B cell (primary cell): Measurements from ENCODE around the gene POLQ. TPM values are rescaled to one million over a fixed set of nuclear protein-coding genes. Genes with fewer than 3 reads are reported as not detected.

Source experiments
- ATAC-seq: fragments of 200-7000 bp; cut with Tn5 transposase; one replicate; pipeline ENCODE4 v1.10.0; 2021; ENCODE audit warnings: low read depth, mild to moderate bottlenecking, moderate number of reproducible peaks, moderate library complexity
- CTCF ChIA-PET: fragments of 350-600 bp; sonication (Branson Sonifier 250); formaldehyde crosslinking; loops from one replicate; lab custom pipeline; 2021; ENCODE audit warnings: antibody characterized with exemption, inconsistent platforms; lab: Charles Lee
- POLR2A ChIA-PET: fragments of 350-600 bp; sonication (Branson Sonifier 250); formaldehyde crosslinking; loops from one replicate; lab custom pipeline; 2021; ENCODE audit warnings: antibody characterized with exemption; lab: Charles Lee
- DNase-seq: peaks from one replicate; pipeline ENCODE4 v3.0.0; 2013
- H2AFZ ChIP-seq: 2 replicates; pipeline ENCODE4 v1.6.1; 2012; ENCODE audit warnings: mild to moderate bottlenecking, low read depth, low read length; ENCODE audit not compliant: insufficient read depth, poor library complexity, severe bottlenecking
- H3K27ac ChIP-seq, 2 donors: 1 replicate in 1 of 2; 2 replicates in 1 of 2; pipeline ENCODE4 v1.5.1; 2012 to 2013; ENCODE audit warnings: low read length in 2 of 2, mild to moderate bottlenecking in 2 of 2, moderate library complexity in 1 of 2
- H3K27me3 ChIP-seq, 4 experiments: fragments of 200-600 bp in 1 of 4; sonication (generic) in 1 of 4; replicated peaks in 1 of 4; 1 replicate in 2 of 4; 2 replicates in 2 of 4; pipeline versions ENCODE4 v1.6.1 to v1.7.0; 2013 to 2016; ENCODE audit warnings: low read length in 3 of 4, mild to moderate bottlenecking in 2 of 4, mixed read lengths in 1 of 4, moderate library complexity in 1 of 4; ENCODE audit not compliant: insufficient read depth in 4 of 4, control insufficient read depth in 3 of 4; ENCODE audit errors: control extremely low read depth in 1 of 4
- H3K36me3 ChIP-seq, 2 experiments: replicated peaks in 1 of 2; 1 replicate in 1 of 2; 2 replicates in 1 of 2; pipeline versions ENCODE4 v1.6.1 to v1.7.1; 2013; ENCODE audit warnings: low read length in 1 of 2; ENCODE audit not compliant: insufficient read depth in 2 of 2, control insufficient read depth in 1 of 2; ENCODE audit errors: control extremely low read depth in 1 of 2, extremely low read depth in 1 of 2
- H3K4me1 ChIP-seq, 2 donors: fragments of 200-600 bp in 1 of 2; sonication (generic) in 1 of 2; 1 replicate in 1 of 2; 2 replicates in 1 of 2; pipeline versions ENCODE4 v1.5.1 to v1.6.1; 2013 to 2017; ENCODE audit warnings: low read length in 2 of 2; ENCODE audit not compliant: control insufficient read depth in 2 of 2, insufficient read depth in 2 of 2
- H3K4me2 ChIP-seq: replicated peaks from 2 replicates; pipeline ENCODE3; 2012; ENCODE audit warnings: mild to moderate bottlenecking, low read depth, low read length; ENCODE audit not compliant: poor library complexity, severe bottlenecking
- H3K4me3 ChIP-seq, 5 experiments: fragments of 200-600 bp in 1 of 5; sonication (generic) in 1 of 5; 1 replicate in 3 of 5; 2 replicates in 2 of 5; pipeline versions ENCODE4 v1.5.1 to v1.7.0; 2011 to 2016; ENCODE audit warnings: low read length in 4 of 5, mild to moderate bottlenecking in 4 of 5, low read depth in 2 of 5, control low read depth in 1 of 5, moderate library complexity in 1 of 5; ENCODE audit not compliant: insufficient read depth in 1 of 5; ENCODE audit errors: control extremely low read depth in 1 of 5, extremely low read depth in 1 of 5
- H3K79me2 ChIP-seq: fragments of 200-600 bp; sonication (generic); one replicate; pipeline ENCODE4 v1.6.0; 2016; ENCODE audit warnings: low read length; ENCODE audit not compliant: control insufficient read depth, insufficient read depth
- H3K9ac ChIP-seq: fragments of 200-600 bp; sonication (generic); 2 replicates; pipeline ENCODE4 v1.6.1; 2017; ENCODE audit warnings: mild to moderate bottlenecking, low read length, moderate library complexity
- H3K9me3 ChIP-seq, 3 donors: one replicate each; pipeline versions ENCODE4 v1.6.1 to v1.7.1; 2013; ENCODE audit warnings: low read length in 2 of 3; ENCODE audit not compliant: control insufficient read depth in 2 of 3, insufficient read depth in 1 of 3; ENCODE audit errors: control extremely low read depth in 1 of 3
- H4K20me1 ChIP-seq: 2 replicates; pipeline ENCODE4 v1.6.0; 2012; ENCODE audit warnings: mild to moderate bottlenecking, low read length; ENCODE audit not compliant: insufficient read depth, control insufficient read depth, poor library complexity, severe bottlenecking
- H3K27ac Mint-ChIP-seq: one replicate; pipeline ENCODE4 v1.8.0; 2021; ENCODE audit warnings: mixed read lengths
- H3K27me3 Mint-ChIP-seq: one replicate; pipeline ENCODE4 v1.8.0; 2021; ENCODE audit warnings: mixed read lengths
- H3K4me1 Mint-ChIP-seq: one replicate; pipeline ENCODE4 v1.8.0; 2021; ENCODE audit warnings: mixed read lengths
- H3K4me3 Mint-ChIP-seq: one replicate; pipeline ENCODE4 v1.8.0; 2021; ENCODE audit warnings: mixed read lengths
- H3K9me3 Mint-ChIP-seq: one replicate; pipeline ENCODE4 v1.8.0; 2022; ENCODE audit warnings: mixed read lengths; ENCODE audit not compliant: insufficient read depth
- CTCF ChIP-seq: fragments of 200-600 bp; IDR thresholded peaks from one replicate; pipeline ENCODE4 v1.8.0; 2022; ENCODE audit warnings: antibody characterized with exemption, mild to moderate bottlenecking
- EZH2 ChIP-seq: IDR thresholded peaks from 2 replicates; pipeline ENCODE4 v1.6.1; 2012; ENCODE audit warnings: borderline replicate concordance, low read depth, mild to moderate bottlenecking, moderate library complexity, low read length; ENCODE audit not compliant: insufficient read depth, poor library complexity, severe bottlenecking
- WGBS: methylation state at CpG from one replicate; pipeline ENCODE4 v1.1.5; 2013; ENCODE audit warnings: missing lambda C conversion rate; ENCODE audit not compliant: insufficient coverage; 5-methylcytosine and 5-hydroxymethylcytosine counted together
- intact Hi-C: fragments of 100-400 bp; cut with micrococcal nuclease; formaldehyde crosslinking; loops from one replicate; pipeline ENCODE4 v1.10.0; 2022
- polyA plus RNA-seq: library from polyadenylated mRNA; depleted of rRNA; stranded (reverse); fragments of >200 nt; gene quantifications from 2 replicates; pipeline ENCODE4 v1.2.3, GENCODE V29; 2012
- total RNA-seq, 2 donors: library from RNA; stranded (reverse); fragments of 120-200 nt in 1 of 2; gene quantifications; 1 replicate in 1 of 2; 2 replicates in 1 of 2; pipeline versions ENCODE4 v1.2.3 to v1.2.4, GENCODE V29; 2013 to 2022

The POLQ gene
- total and polyA plus RNA-seq, 2 donors (not counting 1 experiment from before 2014, with no cell fraction given), result 0.25 to 0.79 TPM

GRCh38 chr3:121496786-121497185 lies 49.0 kb downstream of the POLQ start:
- H3K4me2 ChIP-seq, result no peak overlapping the region
- no peaks in the 10 kb centered on the region for H4K20me1 ChIP-seq
- no peak overlapping the region for H3K27ac ChIP-seq
- no peaks in the 10 kb centered on the region for H3K9me3 ChIP-seq
- ChIA-PET CTCF (no interaction called here), POLR2A (no interaction called here)
- H3K79me2 ChIP-seq, result no peaks in the 10 kb centered on the region
- Mint-ChIP-seq H3K4me1 (no peaks in the 10 kb centered on the region), H3K4me3 (no peak overlapping the region), H3K27me3 (no peaks in the 10 kb centered on the region), H3K27ac (no peak overlapping the region), H3K9me3 (no peaks in the 10 kb centered on the region)
- no peaks in the 10 kb centered on the region for H3K36me3 ChIP-seq
- H2AFZ ChIP-seq, result no peak overlapping the region
- no peak for DNase-seq
- H3K9ac ChIP-seq, result no peak overlapping the region
- no peaks in the 10 kb centered on the region for H3K27me3 ChIP-seq
- no peaks in the 10 kb centered on the region for H3K4me1 ChIP-seq
- TF ChIP-seq EZH2, result no peak
- no peak for TF ChIP-seq CTCF
- no peak overlapping the region for H3K4me3 ChIP-seq
- intact Hi-C loops, result no loop called here
- no peak for ATAC-seq
- 100% methylated on average over 1 of the region's 4 CpGs for WGBS

- WGBS, result no CpG with 5 or more reads among the region's 5 CpGs
- intact Hi-C loops, result no loop called here
- Histone ChIP-seq H3K27ac (no peak overlapping the region), H3K4me1 (no peaks in the 10 kb centered on the region), H2AFZ (no peak overlapping the region), H3K9ac (no peak overlapping the region), H3K27me3 (no peaks in the 10 kb centered on the region), H3K9me3 (no peaks in the 10 kb centered on the region), H4K20me1 (no peaks in the 10 kb centered on the region), H3K4me2 (no peak overlapping the region), H3K36me3 (peaks cover 0 to 2% of the 10 kb centered on the region in 2 experiments), H3K4me3 (no peak overlapping the region), H3K79me2 (no peaks in the 10 kb centered on the region)
- no peaks in the 10 kb centered on the region for H3K27me3 Mint-ChIP-seq
- H3K4me3 Mint-ChIP-seq, result no peak overlapping the region
- no peaks in the 10 kb centered on the region for H3K9me3 Mint-ChIP-seq
- TF ChIP-seq EZH2 (no peak), CTCF (no peak)
- no peak for ATAC-seq
- ChIA-PET CTCF (no interaction called here), POLR2A (no interaction called here)
- H3K4me1 Mint-ChIP-seq, result no peaks in the 10 kb centered on the region
- no peak for DNase-seq
- H3K27ac Mint-ChIP-seq, result no peak overlapping the region
These were observed 52.4 kb downstream of the POLQ start for GRCh38 chr3:121493431-121493830.
